HEK293T (cell line): Measurements from ENCODE around the gene MACROD2.

ENCODE experiments used
- ARNT ChIP-seq: fragments of 450-650 bp; IDR thresholded peaks from 2 replicates; pipeline ENCODE4 v1.6.1; 2017; ENCODE audit warnings: mild to moderate bottlenecking
- BHLHE40 ChIP-seq: fragments of 450-650 bp; IDR thresholded peaks from 2 replicates; pipeline ENCODE4 v1.6.1; 2016; ENCODE audit warnings: mild to moderate bottlenecking, moderate library complexity, borderline replicate concordance
- ELF4 ChIP-seq: fragments of 450-650 bp; IDR thresholded peaks from 2 replicates; pipeline ENCODE4 v1.6.1; 2017; ENCODE audit warnings: antibody characterized with exemption
- FOXA1 ChIP-seq: fragments of 450-650 bp; IDR thresholded peaks from 2 replicates; pipeline ENCODE4 v1.6.1; 2016; ENCODE audit warnings: mild to moderate bottlenecking
- FOXK2 ChIP-seq: fragments of 450-650 bp; IDR thresholded peaks from 2 replicates; pipeline ENCODE4 v1.6.1; 2016; ENCODE audit warnings: mild to moderate bottlenecking
- FOXM1 ChIP-seq: fragments of 450-650 bp; IDR thresholded peaks from 2 replicates; pipeline ENCODE4 v1.6.1; 2017; ENCODE audit warnings: mild to moderate bottlenecking, borderline replicate concordance
- HDGF ChIP-seq: fragments of 450-650 bp; IDR thresholded peaks from 2 replicates; pipeline ENCODE4 v1.6.1; 2017; ENCODE audit warnings: antibody characterized with exemption, borderline replicate concordance
- LEF1 ChIP-seq: fragments of 450-650 bp; IDR thresholded peaks from 2 replicates; pipeline ENCODE4 v1.6.1; 2017; ENCODE audit warnings: mild to moderate bottlenecking, borderline replicate concordance
- SP1 ChIP-seq: fragments of 450-650 bp; IDR thresholded peaks from 2 replicates; pipeline ENCODE4 v1.6.1; 2017
- SUZ12 ChIP-seq: fragments of 450-650 bp; IDR thresholded peaks from 2 replicates; pipeline ENCODE4 v1.6.1; 2016; ENCODE audit warnings: mild to moderate bottlenecking
- TARDBP ChIP-seq: fragments of 450-650 bp; IDR thresholded peaks from 2 replicates; pipeline ENCODE4 v1.6.1; 2016
- ZNF384 ChIP-seq: fragments of 450-650 bp; IDR thresholded peaks from 2 replicates; pipeline ENCODE4 v1.6.1; 2016
- TF ChIP-seq, protein P1 (sequence below): fragments of 450-650 bp; IDR thresholded peaks from 2 replicates; pipeline ENCODE4 v1.6.1; 2016

DNA sequence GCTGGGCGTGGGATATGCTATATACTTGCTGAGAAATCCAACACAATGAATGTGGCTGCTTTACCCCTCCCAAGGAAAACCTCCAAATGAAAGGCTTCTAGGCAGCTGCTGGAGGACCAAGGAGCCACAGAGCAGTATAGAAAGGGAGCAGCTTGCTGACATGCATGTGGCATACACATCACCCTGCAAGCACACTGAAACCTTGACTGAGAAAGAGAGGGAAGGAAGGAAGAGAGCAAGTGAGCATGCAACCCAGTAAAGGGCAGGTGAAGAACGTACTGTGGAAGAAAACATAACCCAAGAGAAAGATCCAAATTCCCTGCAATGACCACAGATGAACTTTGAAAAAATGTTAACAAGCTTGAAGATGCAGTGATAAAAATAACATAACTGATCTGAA is 2034.9 kb downstream of the MACROD2 start:
- TF ChIP-seq, protein P1, sequence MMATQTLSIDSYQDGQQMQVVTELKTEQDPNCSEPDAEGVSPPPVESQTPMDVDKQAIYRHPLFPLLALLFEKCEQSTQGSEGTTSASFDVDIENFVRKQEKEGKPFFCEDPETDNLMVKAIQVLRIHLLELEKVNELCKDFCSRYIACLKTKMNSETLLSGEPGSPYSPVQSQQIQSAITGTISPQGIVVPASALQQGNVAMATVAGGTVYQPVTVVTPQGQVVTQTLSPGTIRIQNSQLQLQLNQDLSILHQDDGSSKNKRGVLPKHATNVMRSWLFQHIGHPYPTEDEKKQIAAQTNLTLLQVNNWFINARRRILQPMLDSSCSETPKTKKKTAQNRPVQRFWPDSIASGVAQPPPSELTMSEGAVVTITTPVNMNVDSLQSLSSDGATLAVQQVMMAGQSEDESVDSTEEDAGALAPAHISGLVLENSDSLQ, result no peak
- no peak for TF ChIP-seq SUZ12
- no peak for TF ChIP-seq SP1
- no peak for TF ChIP-seq FOXA1
- no peak for TF ChIP-seq FOXM1
- TF ChIP-seq TARDBP, result no peak
- TF ChIP-seq LEF1, result no peak
- TF ChIP-seq BHLHE40, result no peak
- TF ChIP-seq FOXK2, result no peak
- no peak for TF ChIP-seq ELF4
- TF ChIP-seq HDGF, result no peak
- no peak for TF ChIP-seq ZNF384
- TF ChIP-seq ARNT, result no peak
